ENCODE measurements around the gene SERPINE3.

SERPINE3 gene

GRCh38 chr13:51363625-51364024, 24.1 kb downstream of the SERPINE3 start:
- DNase-seq (ENCODE audit: low read depth in 2 of 2) = no peak

- no peak for DNase-seq (ENCODE audit: low read depth in 2 of 2)
Observed at GRCh38 chr13:51364404-51365008, 25.0 kb downstream of the SERPINE3 start.

- no peak for DNase-seq (ENCODE audit: low read depth in 2 of 2)
Observed at GRCh38 chr13:51370116-51370515, 30.6 kb downstream of the SERPINE3 start.

- DNase-seq (ENCODE audit: low read depth in 2 of 2) = no peak
Observed at GRCh38 chr13:51370811-51371210, 31.3 kb downstream of the SERPINE3 start.

GRCh38 chr13:51371768-51372399, 32.4 kb downstream of the SERPINE3 start:
- no peak for DNase-seq (ENCODE audit: low read depth in 2 of 2)

- no peak for DNase-seq (ENCODE audit: low read depth in 2 of 2)
Observed at GRCh38 chr13:51373451-51373850, 34.0 kb downstream of the SERPINE3 start.

GRCh38 chr13:51380269-51380668, 40.8 kb downstream of the SERPINE3 start:
- no peak for DNase-seq (ENCODE audit: low read depth in 2 of 2)

- no peak for DNase-seq (ENCODE audit: low read depth in 2 of 2)
Observed at GRCh38 chr13:51385114-51385513, 45.6 kb downstream of the SERPINE3 start.

- no peak for DNase-seq (ENCODE audit: low read depth in 2 of 2)
Observed at GRCh38 chr13:51394724-51395123, 55.2 kb downstream of the SERPINE3 start.

- no peak for DNase-seq (ENCODE audit: low read depth in 2 of 2)
Observed at GRCh38 chr13:51396352-51396751, 56.9 kb downstream of the SERPINE3 start.

GRCh38 chr13:51397262-51397941, 57.9 kb downstream of the SERPINE3 start:
- DNase-seq (ENCODE audit: low read depth in 2 of 2) = no peak

GRCh38 chr13:51405176-51405575, 65.7 kb downstream of the SERPINE3 start:
- no peak for DNase-seq (ENCODE audit: low read depth in 2 of 2)

- no peak for DNase-seq (ENCODE audit: low read depth in 2 of 2)
Observed at GRCh38 chr13:51412431-51412830, 72.9 kb downstream of the SERPINE3 start.

All from stimulated activated CD4-positive, alpha-beta T cell treated with anti-CD3 and anti-CD28 coated beads, Interleukin-12 subunit alpha, Interleukin-12 subunit beta, amount 100 ng/mL, for 24 hours (primary cell).